HL-60 (cell line): ENCODE data around the gene APLP2.

Source experiments
- DNase-seq, 2 experiments: peaks; one replicate each; pipeline ENCODE4 v3.0.0-alpha.2; 2010 to 2020; ENCODE audit warnings: low read depth in 1 of 2, low spot score in 1 of 2
- H3K27ac ChIP-seq: fragments of 250-450 bp; sonication (Bioruptor Pico); replicated peaks from 2 replicates; pipeline ENCODE4 v1.5.1; 2020; ENCODE audit warnings: mild to moderate bottlenecking, moderate library complexity
- H3K27me3 ChIP-seq: fragments of 250-450 bp; sonication (Bioruptor Pico); 2 replicates; pipeline ENCODE4 v1.5.1; 2021; ENCODE audit warnings: mild to moderate bottlenecking, moderate library complexity; ENCODE audit not compliant: insufficient read depth, poor library complexity, severe bottlenecking
- H3K4me3 ChIP-seq: replicated peaks from 2 replicates; pipeline ENCODE4 v1.5.1; 2011; ENCODE audit warnings: mild to moderate bottlenecking, control low read depth, low read length; ENCODE audit not compliant: insufficient read depth
- CTCF ChIP-seq: IDR thresholded peaks from one replicate; pipeline ENCODE4 v1.5.1; 2011; ENCODE audit warnings: low read length, control low read depth, inconsistent platforms; ENCODE audit not compliant: insufficient read depth
- GABPA ChIP-seq: IDR thresholded peaks from 2 replicates; pipeline ENCODE4 v1.6.1; 2012; ENCODE audit warnings: low read depth
- POLR2AphosphoS5 ChIP-seq: IDR thresholded peaks from 2 replicates; pipeline ENCODE4 v1.6.1; 2012; ENCODE audit warnings: low read depth
- SPI1 ChIP-seq: IDR thresholded peaks from 2 replicates; pipeline ENCODE4 v1.6.1; 2012; ENCODE audit warnings: low read depth, mild to moderate bottlenecking, borderline replicate concordance
- TF ChIP-seq, protein P1 (sequence below): IDR thresholded peaks from 2 replicates; pipeline ENCODE4 v1.6.1; 2012; ENCODE audit warnings: low read depth; ENCODE audit not compliant: insufficient replicate concordance

Gene APLP2

DNA sequence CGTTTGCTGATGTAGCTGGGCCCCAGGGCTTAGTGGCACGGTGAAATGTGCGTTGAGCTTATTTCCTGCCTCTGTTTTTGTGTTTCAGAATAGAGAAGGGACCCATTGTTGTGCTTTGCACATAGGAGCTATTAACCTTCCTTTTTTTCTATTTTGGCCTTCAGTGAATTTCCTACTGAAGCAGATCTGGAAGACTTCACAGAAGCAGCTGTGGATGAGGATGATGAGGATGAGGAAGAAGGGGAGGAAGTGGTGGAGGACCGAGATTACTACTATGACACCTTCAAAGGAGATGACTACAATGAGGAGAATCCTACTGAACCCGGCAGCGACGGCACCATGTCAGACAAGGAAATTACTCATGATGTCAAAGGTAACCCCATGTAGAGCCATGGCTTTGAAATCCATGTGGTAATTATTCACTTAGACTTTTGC lies 52.5 kb downstream of the APLP2 start:
- TF ChIP-seq POLR2AphosphoS5 = no peak
- TF ChIP-seq, protein P1, sequence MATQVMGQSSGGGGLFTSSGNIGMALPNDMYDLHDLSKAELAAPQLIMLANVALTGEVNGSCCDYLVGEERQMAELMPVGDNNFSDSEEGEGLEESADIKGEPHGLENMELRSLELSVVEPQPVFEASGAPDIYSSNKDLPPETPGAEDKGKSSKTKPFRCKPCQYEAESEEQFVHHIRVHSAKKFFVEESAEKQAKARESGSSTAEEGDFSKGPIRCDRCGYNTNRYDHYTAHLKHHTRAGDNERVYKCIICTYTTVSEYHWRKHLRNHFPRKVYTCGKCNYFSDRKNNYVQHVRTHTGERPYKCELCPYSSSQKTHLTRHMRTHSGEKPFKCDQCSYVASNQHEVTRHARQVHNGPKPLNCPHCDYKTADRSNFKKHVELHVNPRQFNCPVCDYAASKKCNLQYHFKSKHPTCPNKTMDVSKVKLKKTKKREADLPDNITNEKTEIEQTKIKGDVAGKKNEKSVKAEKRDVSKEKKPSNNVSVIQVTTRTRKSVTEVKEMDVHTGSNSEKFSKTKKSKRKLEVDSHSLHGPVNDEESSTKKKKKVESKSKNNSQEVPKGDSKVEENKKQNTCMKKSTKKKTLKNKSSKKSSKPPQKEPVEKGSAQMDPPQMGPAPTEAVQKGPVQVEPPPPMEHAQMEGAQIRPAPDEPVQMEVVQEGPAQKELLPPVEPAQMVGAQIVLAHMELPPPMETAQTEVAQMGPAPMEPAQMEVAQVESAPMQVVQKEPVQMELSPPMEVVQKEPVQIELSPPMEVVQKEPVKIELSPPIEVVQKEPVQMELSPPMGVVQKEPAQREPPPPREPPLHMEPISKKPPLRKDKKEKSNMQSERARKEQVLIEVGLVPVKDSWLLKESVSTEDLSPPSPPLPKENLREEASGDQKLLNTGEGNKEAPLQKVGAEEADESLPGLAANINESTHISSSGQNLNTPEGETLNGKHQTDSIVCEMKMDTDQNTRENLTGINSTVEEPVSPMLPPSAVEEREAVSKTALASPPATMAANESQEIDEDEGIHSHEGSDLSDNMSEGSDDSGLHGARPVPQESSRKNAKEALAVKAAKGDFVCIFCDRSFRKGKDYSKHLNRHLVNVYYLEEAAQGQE = no peak
- Histone ChIP-seq H3K27ac (peak overlapping the region; percentile 25), H3K4me3 (no peak overlapping the region), H3K27me3 (no peaks in the 10 kb centered on the region)
- DNase-seq = peak in 1 of 2 experiments; percentile 31

DNA sequence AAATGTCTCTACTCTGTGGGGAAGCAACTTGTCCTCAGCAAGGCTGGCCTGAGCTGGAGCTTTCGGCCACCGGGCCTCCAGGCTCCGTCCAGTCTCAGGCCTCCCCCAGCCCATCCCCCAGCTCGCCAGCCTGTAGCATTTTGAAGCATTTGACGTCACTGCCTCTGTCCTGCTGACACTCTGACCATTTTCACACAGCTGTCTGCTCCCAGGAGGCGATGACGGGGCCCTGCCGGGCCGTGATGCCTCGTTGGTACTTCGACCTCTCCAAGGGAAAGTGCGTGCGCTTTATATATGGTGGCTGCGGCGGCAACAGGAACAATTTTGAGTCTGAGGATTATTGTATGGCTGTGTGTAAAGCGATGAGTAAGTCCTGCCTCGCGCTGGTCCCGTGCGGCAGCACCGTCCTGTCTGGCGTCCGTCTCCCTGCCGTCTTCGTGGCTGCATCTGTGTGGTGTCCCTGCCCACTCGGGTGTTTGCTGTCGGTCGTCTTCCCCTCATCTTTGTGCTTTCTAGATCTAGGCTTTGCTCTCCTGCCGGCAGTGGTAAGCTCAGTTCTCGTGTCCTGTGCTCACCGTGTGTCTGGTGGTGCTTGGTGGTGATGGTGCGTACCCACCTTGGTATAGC lies 53.8 kb downstream of the APLP2 start:
- Histone ChIP-seq H3K27ac (peak overlapping the region; percentile 49), H3K27me3 (no peaks in the 10 kb centered on the region), H3K4me3 (no peak overlapping the region)
- TF ChIP-seq CTCF (no peak), POLR2AphosphoS5 (no peak), GABPA (no peak), SPI1 (no peak)
- TF ChIP-seq, protein P1 = no peak
- DNase-seq = no peak

GRCh38 chr11:130124096-130124495 lies 54.4 kb downstream of the APLP2 start:
- no peak overlapping the region for H3K4me3 ChIP-seq
- peak; percentile 92 to 98 for DNase-seq
- TF ChIP-seq GABPA = peak; percentile 71
- no peak for TF ChIP-seq CTCF
- TF ChIP-seq POLR2AphosphoS5 = peak; percentile 84
- TF ChIP-seq, protein P1 = no peak
- peak; percentile 61; the same call in 1 of the 2 replicates for TF ChIP-seq SPI1
- H3K27me3 ChIP-seq = no peaks in the 10 kb centered on the region
- H3K27ac ChIP-seq = peak overlapping the region; percentile 71
